Measurements from ENCODE around the gene DBN1. TPM values are rescaled to one million over a fixed set of nuclear protein-coding genes. Genes with fewer than 3 reads are reported as not detected.

Gene DBN1
- total and polyA plus RNA-seq, 9 of the 15 experiments (the other 6 are each of a cell fraction or from before 2014, with no cell fraction given): 0.25 to 87.2 (median 27.9) TPM

- TF ChIP-seq ZBTB49 (CRISPR knock-in tag; IDR thresholded peaks at IDR 0.05; ENCODE audit: borderline replicate concordance): no peak
- peak; percentile 29 for TF ChIP-seq RBM25 (IDR thresholded peaks at IDR 0.05; ENCODE audit: low read depth, low read length, severe bottlenecking)
- peak; percentile 31; the same call in 1 of the 2 replicates for TF ChIP-seq USF2 (CRISPR knock-in tag; IDR thresholded peaks at IDR 0.05)
- no peak for TF ChIP-seq ZNF740 (CRISPR knock-in tag; IDR thresholded peaks at IDR 0.05)
- no peak for TF ChIP-seq ZNF740 (tag; IDR thresholded peaks at IDR 0.05)
- TF ChIP-seq E2F6 (IDR thresholded peaks at IDR 0.05; ENCODE audit: borderline replicate concordance in 1 of 2, extremely low read depth in 1 of 2, insufficient read depth in 1 of 2, insufficient read length in 1 of 2, low read depth in 1 of 2, low read length in 1 of 2, poor library complexity in 1 of 2, severe bottlenecking in 1 of 2): no peak
- no peak for TF ChIP-seq NFRKB (IDR thresholded peaks at IDR 0.05; ENCODE audit: low read depth)
- TF ChIP-seq GATAD2B (IDR thresholded peaks at IDR 0.05; ENCODE audit: borderline replicate concordance): no peak
- TF ChIP-seq ZFP36 (IDR thresholded peaks at IDR 0.05; ENCODE audit: low read depth, low read length, partially characterized antibody): peak; percentile 67
- no peak for TF ChIP-seq ETV6 (IDR thresholded peaks at IDR 0.05; ENCODE audit: borderline replicate concordance in 1 of 2, low read depth in 2 of 2, low read length in 1 of 2)
- TF ChIP-seq ETV6 (CRISPR knock-in tag; IDR thresholded peaks at IDR 0.05; ENCODE audit: borderline replicate concordance): no peak
- no peak for TF ChIP-seq PATZ1 (CRISPR knock-in tag; IDR thresholded peaks at IDR 0.05; ENCODE audit: borderline replicate concordance)
- TF ChIP-seq CREB3 (tag; conservative IDR thresholded peaks at IDR 0.05; ENCODE audit: low read depth): 0 out of 2 replicates have a peak, but pooled peaks have one; percentile 27
- 0 out of 2 replicates have a peak, but pooled peaks have one; percentile 29 for TF ChIP-seq SMARCA5 (IDR thresholded peaks at IDR 0.05)
- no peak for TF ChIP-seq CBX8 (IDR thresholded peaks at IDR 0.05; ENCODE audit: borderline replicate concordance, extremely low read depth, low read depth, low read length, poor library complexity, severe bottlenecking)
- TF ChIP-seq SPI1 (IDR thresholded peaks at IDR 0.05; ENCODE audit: borderline replicate concordance, low read depth, low read length): 0 out of 2 replicates have a peak, but pooled peaks have one; percentile 23
- TF ChIP-seq MXI1 (IDR thresholded peaks at IDR 0.05; ENCODE audit: low read depth, low read length): no peak
Observed at GRCh38 chr5:177476531-177477233, 3.2 kb upstream of the DBN1 start (continued).

All from K562 (cell line).